ENCODE results near the gene CLEC4M.

GRCh38 chr19:7742575-7742974 is 20.5 kb upstream of the CLEC4M start:
- TF ChIP-seq, protein P1, sequence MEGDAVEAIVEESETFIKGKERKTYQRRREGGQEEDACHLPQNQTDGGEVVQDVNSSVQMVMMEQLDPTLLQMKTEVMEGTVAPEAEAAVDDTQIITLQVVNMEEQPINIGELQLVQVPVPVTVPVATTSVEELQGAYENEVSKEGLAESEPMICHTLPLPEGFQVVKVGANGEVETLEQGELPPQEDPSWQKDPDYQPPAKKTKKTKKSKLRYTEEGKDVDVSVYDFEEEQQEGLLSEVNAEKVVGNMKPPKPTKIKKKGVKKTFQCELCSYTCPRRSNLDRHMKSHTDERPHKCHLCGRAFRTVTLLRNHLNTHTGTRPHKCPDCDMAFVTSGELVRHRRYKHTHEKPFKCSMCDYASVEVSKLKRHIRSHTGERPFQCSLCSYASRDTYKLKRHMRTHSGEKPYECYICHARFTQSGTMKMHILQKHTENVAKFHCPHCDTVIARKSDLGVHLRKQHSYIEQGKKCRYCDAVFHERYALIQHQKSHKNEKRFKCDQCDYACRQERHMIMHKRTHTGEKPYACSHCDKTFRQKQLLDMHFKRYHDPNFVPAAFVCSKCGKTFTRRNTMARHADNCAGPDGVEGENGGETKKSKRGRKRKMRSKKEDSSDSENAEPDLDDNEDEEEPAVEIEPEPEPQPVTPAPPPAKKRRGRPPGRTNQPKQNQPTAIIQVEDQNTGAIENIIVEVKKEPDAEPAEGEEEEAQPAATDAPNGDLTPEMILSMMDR (IDR thresholded peaks at IDR 0.05), result no peak
- no peak for TF ChIP-seq POLR2AphosphoS5 (IDR thresholded peaks at IDR 0.05)

All from breast epithelium (tissue), 3 donors.